ENCODE measurements around the gene PFDN6. TPM values are rescaled to one million over a fixed set of nuclear protein-coding genes. Genes with fewer than 3 reads are reported as not detected.
"Not testable (repeated sequence)": the region's sequence is repeated elsewhere in the genome, so short reads cannot be mapped to it uniquely, and the experiment has no call there.

The PFDN6 gene
- total RNA-seq, 1 experiment from 2014 or later = 85.8 TPM

DNA sequence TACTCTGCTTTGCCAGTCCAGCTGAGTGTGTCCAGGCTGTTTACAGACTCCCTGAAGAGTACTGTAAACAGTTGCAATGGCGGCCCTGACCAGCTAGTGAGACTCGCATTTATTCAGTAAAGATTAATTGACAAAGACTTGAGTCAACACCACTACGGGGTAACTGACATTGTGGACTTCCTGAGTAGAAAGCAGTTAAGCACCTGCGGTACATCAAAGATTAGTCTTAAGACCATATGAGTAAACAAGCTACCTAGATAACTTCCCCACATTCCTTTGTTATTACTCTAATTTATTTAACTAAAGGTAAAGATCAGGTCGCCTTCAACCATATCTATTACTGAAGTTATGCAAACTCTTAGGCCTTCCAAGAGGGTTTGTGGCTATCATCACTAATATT is 30.4 kb upstream of the PFDN6 start:
- TF ChIP-seq, protein P1, sequence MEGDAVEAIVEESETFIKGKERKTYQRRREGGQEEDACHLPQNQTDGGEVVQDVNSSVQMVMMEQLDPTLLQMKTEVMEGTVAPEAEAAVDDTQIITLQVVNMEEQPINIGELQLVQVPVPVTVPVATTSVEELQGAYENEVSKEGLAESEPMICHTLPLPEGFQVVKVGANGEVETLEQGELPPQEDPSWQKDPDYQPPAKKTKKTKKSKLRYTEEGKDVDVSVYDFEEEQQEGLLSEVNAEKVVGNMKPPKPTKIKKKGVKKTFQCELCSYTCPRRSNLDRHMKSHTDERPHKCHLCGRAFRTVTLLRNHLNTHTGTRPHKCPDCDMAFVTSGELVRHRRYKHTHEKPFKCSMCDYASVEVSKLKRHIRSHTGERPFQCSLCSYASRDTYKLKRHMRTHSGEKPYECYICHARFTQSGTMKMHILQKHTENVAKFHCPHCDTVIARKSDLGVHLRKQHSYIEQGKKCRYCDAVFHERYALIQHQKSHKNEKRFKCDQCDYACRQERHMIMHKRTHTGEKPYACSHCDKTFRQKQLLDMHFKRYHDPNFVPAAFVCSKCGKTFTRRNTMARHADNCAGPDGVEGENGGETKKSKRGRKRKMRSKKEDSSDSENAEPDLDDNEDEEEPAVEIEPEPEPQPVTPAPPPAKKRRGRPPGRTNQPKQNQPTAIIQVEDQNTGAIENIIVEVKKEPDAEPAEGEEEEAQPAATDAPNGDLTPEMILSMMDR (conservative IDR thresholded peaks at IDR 0.05) = no peak
- no peaks in the 10 kb centered on the region for H3K79me1 ChIP-seq (ENCODE audit: insufficient read depth, low read depth, low read length, poor library complexity, severe bottlenecking)
- no peak overlapping the region for H2BK5ac ChIP-seq (ENCODE audit: insufficient read length, low read length)
- H3K14ac ChIP-seq (ENCODE audit: insufficient read depth, low read length) = no peak overlapping the region
- no peak overlapping the region for H3K23ac ChIP-seq (ENCODE audit: insufficient read length, low read depth, low read length)
- peaks cover 12 to 55% (median 41%) of the 10 kb centered on the region in 3 experiments for H3K36me3 Mint-ChIP-seq (ENCODE audit: insufficient read depth in 1 of 3, low read depth in 3 of 3)
- H4K5ac ChIP-seq (ENCODE audit: insufficient read length, low read depth, low read length) = no peak overlapping the region
- no peak overlapping the region for H2BK20ac ChIP-seq (ENCODE audit: low read depth, low read length, poor library complexity, severe bottlenecking)
- H3K27ac ChIP-seq (ENCODE audit: insufficient read length, low read depth, low read length) = no peak overlapping the region
- H4K91ac ChIP-seq (ENCODE audit: insufficient read length, low read depth, low read length) = no peak overlapping the region
- no peak overlapping the region for H2BK120ac ChIP-seq (ENCODE audit: low read depth, low read length, poor library complexity, severe bottlenecking)
- no peaks in the 10 kb centered on the region for H3K79me2 ChIP-seq (ENCODE audit: insufficient read depth, low read length)
- H3K56ac ChIP-seq (ENCODE audit: insufficient read length, low read depth, low read length) = no peak overlapping the region
- no peak overlapping the region for H3K27ac Mint-ChIP-seq
- no peak overlapping the region for H3K18ac ChIP-seq (ENCODE audit: insufficient read length, low read depth, low read length)
- no peak overlapping the region for H3K9ac ChIP-seq (ENCODE audit: extremely low read depth, insufficient read length, low read length)
- H3K27me3 ChIP-seq (ENCODE audit: insufficient read depth, low read length) = no peaks in the 10 kb centered on the region
- no peaks in the 10 kb centered on the region for H4K20me1 ChIP-seq (ENCODE audit: control insufficient read depth, insufficient read depth, insufficient read length)
- no peak overlapping the region for H3K4me3 Mint-ChIP-seq
- no peak overlapping the region for H2BK12ac ChIP-seq (ENCODE audit: insufficient read length, low read depth, low read length)
- no peak overlapping the region for H3K4ac ChIP-seq (ENCODE audit: low read depth, low read length)
- no peak for DNase-seq
- no peaks in the 10 kb centered on the region for H3K9me3 ChIP-seq (ENCODE audit: control insufficient read depth, low read depth, low read length)
- H3K9me3 Mint-ChIP-seq = no peaks in the 10 kb centered on the region
- no peak overlapping the region for H2AK5ac ChIP-seq (ENCODE audit: insufficient read length, low read length)
- 0 out of 4 replicates have a peak, but pooled peaks cover 0 to 3% of the 10 kb centered on the region in 2 experiments for H3K4me1 Mint-ChIP-seq
- WGBS (ENCODE audit: extremely low coverage, insufficient read length, low lambda C conversion rate) = no CpG with 5 or more reads among the region's 5 CpGs
- no peak overlapping the region for H3K4me2 ChIP-seq (ENCODE audit: insufficient read depth, insufficient read length, low read length)
- no peaks in the 10 kb centered on the region for H3K4me1 ChIP-seq (ENCODE audit: insufficient read depth, low read length)
- no peak overlapping the region for H4K8ac ChIP-seq (replicated peaks; ENCODE audit: insufficient read length, low read depth, low read length)
- H3K23me2 ChIP-seq (ENCODE audit: insufficient read length, low read depth, low read length, poor library complexity, severe bottlenecking) = no peaks in the 10 kb centered on the region
- H2AFZ ChIP-seq (ENCODE audit: low read length) = no peak overlapping the region
- no peak overlapping the region for H2BK15ac ChIP-seq (ENCODE audit: low read depth, low read length)
- H3T11ph ChIP-seq (ENCODE audit: low read length) = no peak overlapping the region
- no peaks in the 10 kb centered on the region for H3K27me3 Mint-ChIP-seq (ENCODE audit: low read depth)

GRCh38 chr6:33262490-33262889 is 26.9 kb upstream of the PFDN6 start:
- not testable (repeated sequence) for H3K4ac ChIP-seq (ENCODE audit: low read depth, low read length); H3K18ac ChIP-seq (ENCODE audit: insufficient read length, low read depth, low read length); H2BK15ac ChIP-seq (ENCODE audit: low read depth, low read length); H4K91ac ChIP-seq (ENCODE audit: insufficient read length, low read depth, low read length); DNase-seq; H4K5ac ChIP-seq (ENCODE audit: insufficient read length, low read depth, low read length); H3K9me3 ChIP-seq (ENCODE audit: control insufficient read depth, low read depth, low read length); H3K4me2 ChIP-seq (ENCODE audit: insufficient read depth, insufficient read length, low read length); H3K4me3 Mint-ChIP-seq; H4K20me1 ChIP-seq (ENCODE audit: control insufficient read depth, insufficient read depth, insufficient read length); H3K23me2 ChIP-seq (ENCODE audit: insufficient read length, low read depth, low read length, poor library complexity, severe bottlenecking); H2AFZ ChIP-seq (ENCODE audit: low read length); H3K9me3 Mint-ChIP-seq; H2BK120ac ChIP-seq (ENCODE audit: low read depth, low read length, poor library complexity, severe bottlenecking); H2BK12ac ChIP-seq (ENCODE audit: insufficient read length, low read depth, low read length); H3K27ac Mint-ChIP-seq; H3K27me3 Mint-ChIP-seq (ENCODE audit: low read depth); H3K23ac ChIP-seq (ENCODE audit: insufficient read length, low read depth, low read length); H3K27me3 ChIP-seq (ENCODE audit: insufficient read depth, low read length); H3K79me1 ChIP-seq (ENCODE audit: insufficient read depth, low read depth, low read length, poor library complexity, severe bottlenecking); H2AK5ac ChIP-seq (ENCODE audit: insufficient read length, low read length); H3T11ph ChIP-seq (ENCODE audit: low read length); H3K9ac ChIP-seq (ENCODE audit: extremely low read depth, insufficient read length, low read length); H3K27ac ChIP-seq (ENCODE audit: insufficient read length, low read depth, low read length); H3K4me1 ChIP-seq (ENCODE audit: insufficient read depth, low read length); H3K79me2 ChIP-seq (ENCODE audit: insufficient read depth, low read length); H2BK5ac ChIP-seq (ENCODE audit: insufficient read length, low read length); H2BK20ac ChIP-seq (ENCODE audit: low read depth, low read length, poor library complexity, severe bottlenecking); H3K14ac ChIP-seq (ENCODE audit: insufficient read depth, low read length); H3K56ac ChIP-seq (ENCODE audit: insufficient read length, low read depth, low read length); H4K8ac ChIP-seq (replicated peaks; ENCODE audit: insufficient read length, low read depth, low read length); H3K4me1 Mint-ChIP-seq
- WGBS (ENCODE audit: extremely low coverage, insufficient read length, low lambda C conversion rate) = no CpG with 5 or more reads among the region's 3 CpGs
- peaks cover 26 to 72% (median 60%) of the 10 kb centered on the region in 3 experiments for H3K36me3 Mint-ChIP-seq (ENCODE audit: insufficient read depth in 1 of 3, low read depth in 3 of 3)

Measured in H9 (cell line).